Measurements from ENCODE around the gene FBH1.
"Not testable (repeated sequence)": the region's sequence is repeated elsewhere in the genome, so short reads cannot be mapped to it uniquely, and the experiment has no call there.

Gene FBH1

DNA sequence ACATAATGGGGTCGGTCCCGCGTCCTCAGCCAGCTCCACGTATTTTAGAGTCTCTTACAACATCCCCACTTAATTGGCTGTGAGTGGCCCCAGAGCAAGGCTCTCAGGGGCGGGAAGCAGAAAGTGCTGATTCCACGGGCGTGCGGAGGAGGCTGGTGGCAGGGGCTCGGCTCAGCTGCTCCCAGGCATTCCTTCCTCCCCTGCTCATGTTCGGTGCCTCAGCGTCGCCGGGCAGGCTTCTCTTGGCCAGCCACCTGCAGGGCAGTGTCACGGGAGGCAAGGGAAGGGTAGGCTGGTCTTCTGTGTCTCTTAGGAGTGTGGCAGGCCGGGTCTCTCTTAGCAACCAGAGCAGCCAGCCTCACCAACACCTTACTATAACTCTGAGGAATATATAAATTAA lies 53.5 kb downstream of the FBH1 start:
- TF ChIP-seq, protein P1, sequence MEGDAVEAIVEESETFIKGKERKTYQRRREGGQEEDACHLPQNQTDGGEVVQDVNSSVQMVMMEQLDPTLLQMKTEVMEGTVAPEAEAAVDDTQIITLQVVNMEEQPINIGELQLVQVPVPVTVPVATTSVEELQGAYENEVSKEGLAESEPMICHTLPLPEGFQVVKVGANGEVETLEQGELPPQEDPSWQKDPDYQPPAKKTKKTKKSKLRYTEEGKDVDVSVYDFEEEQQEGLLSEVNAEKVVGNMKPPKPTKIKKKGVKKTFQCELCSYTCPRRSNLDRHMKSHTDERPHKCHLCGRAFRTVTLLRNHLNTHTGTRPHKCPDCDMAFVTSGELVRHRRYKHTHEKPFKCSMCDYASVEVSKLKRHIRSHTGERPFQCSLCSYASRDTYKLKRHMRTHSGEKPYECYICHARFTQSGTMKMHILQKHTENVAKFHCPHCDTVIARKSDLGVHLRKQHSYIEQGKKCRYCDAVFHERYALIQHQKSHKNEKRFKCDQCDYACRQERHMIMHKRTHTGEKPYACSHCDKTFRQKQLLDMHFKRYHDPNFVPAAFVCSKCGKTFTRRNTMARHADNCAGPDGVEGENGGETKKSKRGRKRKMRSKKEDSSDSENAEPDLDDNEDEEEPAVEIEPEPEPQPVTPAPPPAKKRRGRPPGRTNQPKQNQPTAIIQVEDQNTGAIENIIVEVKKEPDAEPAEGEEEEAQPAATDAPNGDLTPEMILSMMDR (IDR thresholded peaks at IDR 0.05; ENCODE audit: low read depth, low read length) = no peak
- peak; percentile 47 for DNase-seq (ENCODE audit: extremely low read depth, low read depth)

- DNase-seq (ENCODE audit: extremely low read depth, low read depth) = peak; percentile 100
- TF ChIP-seq, protein P1 (IDR thresholded peaks at IDR 0.05; ENCODE audit: low read depth, low read length) = no peak
Observed at GRCh38 chr10:5944389-5945189, 54.5 kb downstream of the FBH1 start.

- TF ChIP-seq, protein P1 (IDR thresholded peaks at IDR 0.05; ENCODE audit: low read depth, low read length) = no peak
- no peak for DNase-seq (ENCODE audit: extremely low read depth, low read depth)
Observed at GRCh38 chr10:5945190-5945509, 55.1 kb downstream of the FBH1 start.

- TF ChIP-seq, protein P1 (IDR thresholded peaks at IDR 0.05; ENCODE audit: low read depth, low read length) = no peak
- DNase-seq (ENCODE audit: extremely low read depth, low read depth) = peak; percentile 98
Observed at GRCh38 chr10:5945561-5946418, 55.7 kb downstream of the FBH1 start.

DNA sequence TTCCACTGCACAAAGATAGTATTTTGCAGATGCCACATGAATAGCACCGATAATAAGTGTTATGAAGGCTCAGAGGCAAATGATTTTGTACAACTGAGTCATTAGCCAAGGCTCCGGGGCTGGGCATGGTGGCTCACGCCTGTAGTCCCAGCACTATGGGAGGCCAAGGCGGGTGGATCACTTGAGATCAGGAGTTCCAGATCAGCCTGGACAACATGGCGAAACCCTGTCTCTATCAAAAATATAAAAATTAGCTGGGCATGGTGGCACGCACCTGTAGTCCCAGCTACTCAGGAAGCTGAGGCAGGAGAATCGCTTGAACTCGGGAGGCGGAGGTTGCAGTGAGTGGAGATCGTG lies 56.4 kb downstream of the FBH1 start:
- not testable (repeated sequence) for DNase-seq (ENCODE audit: extremely low read depth, low read depth)

- TF ChIP-seq, protein P1 (IDR thresholded peaks at IDR 0.05; ENCODE audit: low read depth, low read length) = no peak
- no peak for DNase-seq (ENCODE audit: extremely low read depth, low read depth)
Observed at GRCh38 chr10:5946786-5947185, 56.7 kb downstream of the FBH1 start.

GRCh38 chr10:5947471-5948207 lies 57.6 kb downstream of the FBH1 start:
- DNase-seq (ENCODE audit: extremely low read depth, low read depth) = no peak
- TF ChIP-seq, protein P1 (IDR thresholded peaks at IDR 0.05; ENCODE audit: low read depth, low read length) = no peak

Data from AG09319 (cell line).